Lower leg skin (tissue), 4 donors: ENCODE results near the gene AMFR. TPM values are rescaled to one million over a fixed set of nuclear protein-coding genes. Genes with fewer than 3 reads are reported as not detected.

ENCODE experiments used
- DNase-seq, 2 donors: peaks; one replicate each; pipeline ENCODE4 v3.0.0-alpha.2; 2019; ENCODE audit warnings: low spot score in 2 of 2
- H3K4me3 ChIP-seq: fragments of 200-600 bp; sonication (generic); 2 replicates; pipeline ENCODE4 v1.5.1; 2017; ENCODE audit warnings: mild to moderate bottlenecking, low read depth; ENCODE audit not compliant: poor library complexity, severe bottlenecking
- POLR2A ChIP-seq, 2 donors: fragments of 450-650 bp; IDR thresholded peaks; one replicate each; pipeline ENCODE4 v1.6.1; 2016 to 2017; ENCODE audit warnings: antibody characterized with exemption in 2 of 2, mild to moderate bottlenecking in 1 of 2, moderate library complexity in 1 of 2
- WGBS, 2 donors: methylation state at CpG; one replicate each; pipeline ENCODE4 v1.1.5; 2018; 5-methylcytosine and 5-hydroxymethylcytosine counted together
- intact Hi-C: fragments of 100-400 bp; cut with DNase I; formaldehyde crosslinking; loops from one replicate; pipeline ENCODE4 v1.15.0; 2023; ENCODE audit warnings: low total_unique reads
- total RNA-seq, 4 donors: library from RNA; depleted of rRNA; stranded (reverse); fragments of >200 nt; gene quantifications; one replicate each; pipeline ENCODE4 v1.1.0, GENCODE V29; 2016
- TF ChIP-seq, protein P1 (sequence below), 3 donors: fragments of 450-650 bp; IDR thresholded peaks; one replicate each; pipeline ENCODE4 v1.5.1; 2016; ENCODE audit warnings: antibody characterized with exemption in 3 of 3, mild to moderate bottlenecking in 3 of 3, moderate library complexity in 2 of 3

The AMFR gene
- total RNA-seq, 4 donors from 2014 or later, result 77.3 to 149 (median 124) TPM

DNA sequence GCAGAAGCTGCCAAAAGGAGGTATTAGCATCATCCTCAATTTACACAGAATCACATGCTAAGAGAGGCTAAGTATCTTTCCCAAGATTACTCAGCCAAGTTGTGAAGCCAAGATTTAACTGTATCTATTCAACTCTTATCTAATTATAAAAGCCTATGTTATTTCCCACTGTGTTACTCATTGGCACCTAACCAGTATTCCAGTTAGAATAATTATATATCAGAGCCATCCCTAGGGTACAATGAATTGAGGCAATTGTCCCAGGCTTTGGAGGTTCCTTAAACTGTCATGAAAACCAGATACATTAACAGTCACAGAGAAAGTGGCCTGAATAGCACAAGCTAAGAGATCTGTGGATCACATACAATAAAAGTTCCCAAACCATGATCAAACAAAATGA is 10.9 kb upstream of the AMFR start:
- intact Hi-C loops, result no loop called here
- DNase-seq, result no peak
- H3K4me3 ChIP-seq, result no peak overlapping the region
- TF ChIP-seq, protein P1, sequence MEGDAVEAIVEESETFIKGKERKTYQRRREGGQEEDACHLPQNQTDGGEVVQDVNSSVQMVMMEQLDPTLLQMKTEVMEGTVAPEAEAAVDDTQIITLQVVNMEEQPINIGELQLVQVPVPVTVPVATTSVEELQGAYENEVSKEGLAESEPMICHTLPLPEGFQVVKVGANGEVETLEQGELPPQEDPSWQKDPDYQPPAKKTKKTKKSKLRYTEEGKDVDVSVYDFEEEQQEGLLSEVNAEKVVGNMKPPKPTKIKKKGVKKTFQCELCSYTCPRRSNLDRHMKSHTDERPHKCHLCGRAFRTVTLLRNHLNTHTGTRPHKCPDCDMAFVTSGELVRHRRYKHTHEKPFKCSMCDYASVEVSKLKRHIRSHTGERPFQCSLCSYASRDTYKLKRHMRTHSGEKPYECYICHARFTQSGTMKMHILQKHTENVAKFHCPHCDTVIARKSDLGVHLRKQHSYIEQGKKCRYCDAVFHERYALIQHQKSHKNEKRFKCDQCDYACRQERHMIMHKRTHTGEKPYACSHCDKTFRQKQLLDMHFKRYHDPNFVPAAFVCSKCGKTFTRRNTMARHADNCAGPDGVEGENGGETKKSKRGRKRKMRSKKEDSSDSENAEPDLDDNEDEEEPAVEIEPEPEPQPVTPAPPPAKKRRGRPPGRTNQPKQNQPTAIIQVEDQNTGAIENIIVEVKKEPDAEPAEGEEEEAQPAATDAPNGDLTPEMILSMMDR (IDR thresholded peaks at IDR 0.05), result no peak
- TF ChIP-seq POLR2A (IDR thresholded peaks at IDR 0.05), result no peak

DNA sequence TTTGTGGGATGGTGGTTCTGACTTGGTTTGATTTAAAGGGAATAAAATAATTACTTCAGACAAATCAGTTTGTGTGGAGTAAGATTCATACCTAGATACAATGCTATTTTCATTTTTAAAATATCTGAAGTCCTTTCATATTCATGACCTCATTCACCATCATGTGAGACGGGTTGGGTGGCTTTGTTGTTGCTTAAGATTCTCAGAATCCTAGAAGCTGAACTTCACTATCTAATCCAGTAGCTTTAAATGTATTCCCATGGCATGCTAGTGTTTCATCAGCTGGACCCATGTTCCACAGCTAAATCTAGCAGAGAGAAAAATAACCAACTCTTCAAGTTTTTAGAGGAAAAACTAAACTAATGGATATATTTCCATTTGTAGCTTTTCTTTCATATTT is 2.7 kb upstream of the AMFR start:
- no peak overlapping the region for H3K4me3 ChIP-seq
- intact Hi-C loops, result no loop called here
- WGBS, 2 donors, result 53 to 69% methylated on average over 1 of the region's 1 CpG
- TF ChIP-seq POLR2A (IDR thresholded peaks at IDR 0.05), result no peak
- TF ChIP-seq, protein P1 (IDR thresholded peaks at IDR 0.05), result no peak
- DNase-seq, result no peak

DNA sequence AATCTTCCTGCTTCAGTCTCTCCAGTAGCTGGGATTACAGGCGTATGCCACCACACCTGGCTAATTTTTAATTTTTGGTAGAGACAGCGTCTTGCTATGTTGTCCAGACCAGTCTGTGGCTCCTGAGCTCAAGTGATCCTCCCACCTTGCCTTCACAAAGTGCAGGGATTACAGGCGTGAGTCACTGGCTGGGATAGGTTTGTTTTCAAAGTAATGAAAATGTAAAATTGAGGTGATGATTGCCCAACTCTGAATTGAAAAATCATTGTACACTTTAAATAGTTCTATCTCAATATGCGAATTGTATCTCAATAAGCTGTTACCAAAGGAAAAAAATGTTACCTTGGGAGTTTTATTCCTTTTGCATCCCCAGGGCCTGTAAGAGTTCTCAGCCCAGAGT is 1.2 kb upstream of the AMFR start:
- intact Hi-C loops, result no loop called here
- no peak for TF ChIP-seq POLR2A (IDR thresholded peaks at IDR 0.05)
- TF ChIP-seq, protein P1 (IDR thresholded peaks at IDR 0.05), result no peak
- no peak for DNase-seq
- 57 to 71% methylated on average over 4 of the region's 4 CpGs for WGBS, 2 donors
- no peak overlapping the region for H3K4me3 ChIP-seq

DNA sequence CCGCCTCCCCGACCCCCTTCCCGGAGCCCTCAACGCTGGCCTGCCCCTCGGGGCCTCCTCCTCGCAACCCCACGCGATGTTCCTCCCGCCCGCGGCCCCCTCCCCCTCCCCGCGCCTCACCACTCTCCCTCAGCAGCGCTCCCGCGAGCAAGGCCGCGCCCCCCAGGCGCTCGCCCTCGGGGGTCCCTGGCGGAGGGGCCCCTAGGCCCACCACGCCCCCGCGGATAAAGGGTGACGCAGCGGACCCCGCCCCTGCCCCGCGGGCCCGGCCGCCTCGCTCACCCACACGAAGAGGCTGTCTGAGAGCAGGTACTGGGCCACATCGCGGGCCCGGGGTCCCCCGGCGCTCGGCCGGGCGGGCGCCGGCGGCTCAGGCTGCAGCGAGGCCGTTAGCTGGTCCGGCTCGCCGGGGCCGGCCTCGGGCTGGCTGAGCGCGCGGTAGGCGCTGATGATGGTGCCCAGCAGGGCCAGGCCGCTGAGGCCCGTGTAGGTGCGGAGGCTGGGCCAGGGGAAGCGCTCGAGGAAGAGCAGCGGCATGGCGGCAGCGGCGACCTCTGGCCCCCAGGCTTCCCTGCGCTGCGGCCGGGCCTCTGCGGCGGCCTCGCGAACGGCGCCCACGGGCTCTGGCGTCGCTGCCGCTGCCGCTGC is 430 bp downstream of the AMFR start:
- WGBS, 2 donors, result 1% methylated on average over 25 to 28 of the region's 79 CpGs
- DNase-seq, result peak in 1 of 2 donors; percentile 89
- TF ChIP-seq, protein P1 (IDR thresholded peaks at IDR 0.05), result no peak
- TF ChIP-seq POLR2A (IDR thresholded peaks at IDR 0.05), result no peak
- H3K4me3 ChIP-seq, result peak overlapping the region; percentile 97
- intact Hi-C loops, result no loop called here

DNA sequence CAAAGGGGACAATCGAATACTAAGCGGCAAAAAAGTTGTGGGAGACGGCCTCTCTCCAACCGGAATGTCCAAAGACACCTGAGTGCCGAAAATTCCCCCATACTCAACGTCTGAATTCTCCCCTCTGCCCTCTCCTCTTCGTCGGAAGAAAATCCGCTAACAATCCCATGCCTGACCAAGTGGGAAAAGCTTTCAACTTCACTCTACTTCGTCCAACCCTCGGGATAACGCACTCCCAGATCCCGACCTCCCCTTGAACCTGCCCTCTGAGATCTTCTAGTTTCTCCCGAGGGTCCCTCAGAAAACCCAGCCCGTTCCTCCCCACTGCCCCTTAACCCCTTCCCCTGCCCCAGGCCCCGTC is 961 bp downstream of the AMFR start:
- TF ChIP-seq, protein P1 (IDR thresholded peaks at IDR 0.05), result no peak
- no peak for TF ChIP-seq POLR2A (IDR thresholded peaks at IDR 0.05)
- H3K4me3 ChIP-seq, result peak overlapping the region; percentile 97
- no peak for DNase-seq
- intact Hi-C loops, result no loop called here
- WGBS, 2 donors, result 1 to 2% methylated on average over 16 of the region's 16 CpGs
